ENCODE data around the gene PPP1R12A. TPM values are rescaled to one million over a fixed set of nuclear protein-coding genes. Genes with fewer than 3 reads are reported as not detected.

Gene PPP1R12A
- total RNA-seq, 3 donors from 2014 or later (not counting 1 experiment from before 2014, with no cell fraction given) = 145 to 192 (median 185) TPM

GRCh38 chr12:79911889-79912656 is 22.8 kb downstream of the PPP1R12A start:
- Histone ChIP-seq H3K4me3 (ENCODE audit: low read length) (no peak overlapping the region), H3K9me3 (ENCODE audit: control insufficient read depth, insufficient read depth, low read length) (no peaks in the 10 kb centered on the region), H3K36me3 (ENCODE audit: control insufficient read depth, insufficient read depth, low read length) (no peaks in the 10 kb centered on the region), H3K4me1 (ENCODE audit: control insufficient read depth, insufficient read depth, low read length) (peaks cover 7% of the 10 kb centered on the region), H3K27ac (ENCODE audit: low read length) (no peak overlapping the region), H3K27me3 (ENCODE audit: control insufficient read depth, insufficient read depth, low read length) (no peaks in the 10 kb centered on the region)
- Mint-ChIP-seq H3K36me3 (no peaks in the 10 kb centered on the region), H3K4me3 (no peak overlapping the region), H3K9me3 (no peaks in the 10 kb centered on the region), H3K4me1 (peaks cover 60 to 64% of the 10 kb centered on the region in 2 donors), H3K27me3 (ENCODE audit: low read depth in 2 of 2) (no peaks in the 10 kb centered on the region), H3K27ac (peak overlapping the region; percentile 0 to 37)
- no peak for ATAC-seq
- intact Hi-C loops (cut with micrococcal nuclease) = loop anchor here (10.0 kb wide), 1 partner anchor 253 kb away; no protein-coding TSS in a partner anchor
- 88% methylated on average over 4 of the region's 6 CpGs for WGBS (ENCODE audit: insufficient coverage)
- no peak for DNase-seq
- TF ChIP-seq, protein P1, sequence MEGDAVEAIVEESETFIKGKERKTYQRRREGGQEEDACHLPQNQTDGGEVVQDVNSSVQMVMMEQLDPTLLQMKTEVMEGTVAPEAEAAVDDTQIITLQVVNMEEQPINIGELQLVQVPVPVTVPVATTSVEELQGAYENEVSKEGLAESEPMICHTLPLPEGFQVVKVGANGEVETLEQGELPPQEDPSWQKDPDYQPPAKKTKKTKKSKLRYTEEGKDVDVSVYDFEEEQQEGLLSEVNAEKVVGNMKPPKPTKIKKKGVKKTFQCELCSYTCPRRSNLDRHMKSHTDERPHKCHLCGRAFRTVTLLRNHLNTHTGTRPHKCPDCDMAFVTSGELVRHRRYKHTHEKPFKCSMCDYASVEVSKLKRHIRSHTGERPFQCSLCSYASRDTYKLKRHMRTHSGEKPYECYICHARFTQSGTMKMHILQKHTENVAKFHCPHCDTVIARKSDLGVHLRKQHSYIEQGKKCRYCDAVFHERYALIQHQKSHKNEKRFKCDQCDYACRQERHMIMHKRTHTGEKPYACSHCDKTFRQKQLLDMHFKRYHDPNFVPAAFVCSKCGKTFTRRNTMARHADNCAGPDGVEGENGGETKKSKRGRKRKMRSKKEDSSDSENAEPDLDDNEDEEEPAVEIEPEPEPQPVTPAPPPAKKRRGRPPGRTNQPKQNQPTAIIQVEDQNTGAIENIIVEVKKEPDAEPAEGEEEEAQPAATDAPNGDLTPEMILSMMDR (IDR thresholded peaks at IDR 0.05) = no peak

- Histone ChIP-seq H3K27me3 (ENCODE audit: control insufficient read depth, insufficient read depth, low read length) (no peaks in the 10 kb centered on the region), H3K9me3 (ENCODE audit: control insufficient read depth, insufficient read depth, low read length) (no peaks in the 10 kb centered on the region), H3K36me3 (ENCODE audit: control insufficient read depth, insufficient read depth, low read length) (no peaks in the 10 kb centered on the region), H3K4me3 (ENCODE audit: low read length) (no peak overlapping the region), H3K27ac (ENCODE audit: low read length) (no peak overlapping the region), H3K4me1 (ENCODE audit: control insufficient read depth, insufficient read depth, low read length) (peaks cover 10% of the 10 kb centered on the region)
- Mint-ChIP-seq H3K9me3 (no peaks in the 10 kb centered on the region), H3K4me3 (no peak overlapping the region), H3K27me3 (ENCODE audit: low read depth in 2 of 2) (no peaks in the 10 kb centered on the region), H3K36me3 (no peaks in the 10 kb centered on the region), H3K27ac (peak overlapping the region; percentile 61 to 78), H3K4me1 (peaks cover 45 to 50% of the 10 kb centered on the region in 2 donors)
- no peak for DNase-seq
- TF ChIP-seq, protein P1 (IDR thresholded peaks at IDR 0.05) = no peak
- ATAC-seq = no peak
- intact Hi-C loops (cut with micrococcal nuclease) = no loop called here
Measured at GRCh38 chr12:79908366-79908765, 26.5 kb downstream of the PPP1R12A start.

DNA sequence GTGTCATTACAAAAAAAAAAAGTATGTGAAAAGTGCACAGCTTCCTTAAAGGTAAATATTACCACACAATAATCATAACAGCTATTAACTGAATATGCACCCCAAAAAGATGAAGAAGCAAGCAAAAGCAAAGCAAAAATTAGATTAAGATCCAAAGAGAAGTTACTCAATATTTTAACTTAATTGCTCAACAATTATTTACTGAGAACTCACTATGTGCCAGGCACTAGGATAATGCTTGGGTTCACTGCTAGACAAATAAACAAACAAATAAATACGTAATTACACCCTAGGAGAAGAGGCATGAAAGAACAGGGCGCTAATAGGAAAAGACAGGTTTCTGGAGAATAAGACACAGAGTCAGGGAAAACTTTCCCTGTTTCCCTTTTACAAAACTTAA is 33.4 kb downstream of the PPP1R12A start:
- Histone ChIP-seq H3K36me3 (ENCODE audit: control insufficient read depth, insufficient read depth, low read length) (peaks cover 3% of the 10 kb centered on the region), H3K27ac (ENCODE audit: low read length) (no peak overlapping the region), H3K9me3 (ENCODE audit: control insufficient read depth, insufficient read depth, low read length) (no peaks in the 10 kb centered on the region), H3K4me3 (ENCODE audit: low read length) (no peak overlapping the region), H3K4me1 (ENCODE audit: control insufficient read depth, insufficient read depth, low read length) (no peaks in the 10 kb centered on the region), H3K27me3 (ENCODE audit: control insufficient read depth, insufficient read depth, low read length) (no peaks in the 10 kb centered on the region)
- H3K4me1 Mint-ChIP-seq = peaks cover 70 to 76% of the 10 kb centered on the region in 2 donors
- no peaks in the 10 kb centered on the region for H3K27me3 Mint-ChIP-seq (ENCODE audit: low read depth in 2 of 2)
- H3K4me3 Mint-ChIP-seq = no peak overlapping the region
- DNase-seq (no peak), ATAC-seq (no peak)
- H3K36me3 Mint-ChIP-seq = no peaks in the 10 kb centered on the region
- intact Hi-C loops (cut with micrococcal nuclease) = no loop called here
- TF ChIP-seq, protein P1 (IDR thresholded peaks at IDR 0.05) = no peak
- H3K9me3 Mint-ChIP-seq = no peaks in the 10 kb centered on the region
- no CpG with 5 or more reads among the region's 2 CpGs for WGBS (ENCODE audit: insufficient coverage)
- peak overlapping the region; percentile 24 to 42 for H3K27ac Mint-ChIP-seq

- TF ChIP-seq, protein P1 (IDR thresholded peaks at IDR 0.05) = no peak
- Mint-ChIP-seq H3K27ac (peak overlapping the region; percentile 24 to 42), H3K4me1 (peaks cover 73 to 79% of the 10 kb centered on the region in 2 donors), H3K27me3 (ENCODE audit: low read depth in 2 of 2) (no peaks in the 10 kb centered on the region), H3K9me3 (no peaks in the 10 kb centered on the region), H3K36me3 (no peaks in the 10 kb centered on the region), H3K4me3 (no peak overlapping the region)
- ATAC-seq (no peak), DNase-seq (no peak)
- H3K36me3 ChIP-seq (ENCODE audit: control insufficient read depth, insufficient read depth, low read length) = peaks cover 3% of the 10 kb centered on the region
- no peaks in the 10 kb centered on the region for H3K27me3 ChIP-seq (ENCODE audit: control insufficient read depth, insufficient read depth, low read length)
- no peak overlapping the region for H3K4me3 ChIP-seq (ENCODE audit: low read length)
- intact Hi-C loops (cut with micrococcal nuclease) = no loop called here
- 100% methylated on average over 1 of the region's 2 CpGs for WGBS (ENCODE audit: insufficient coverage)
- H3K27ac ChIP-seq (ENCODE audit: low read length) = no peak overlapping the region
- H3K4me1 ChIP-seq (ENCODE audit: control insufficient read depth, insufficient read depth, low read length) = no peaks in the 10 kb centered on the region
- no peaks in the 10 kb centered on the region for H3K9me3 ChIP-seq (ENCODE audit: control insufficient read depth, insufficient read depth, low read length)
Measured at GRCh38 chr12:79900951-79901350, 33.9 kb downstream of the PPP1R12A start.

Data from natural killer cell (primary cell).